ENCODE data around the gene RHO.

- no peak for TF ChIP-seq CTCF (conservative IDR thresholded peaks at IDR 0.05 in 1 of 2, IDR thresholded peaks at IDR 0.05 in 1 of 2; ENCODE audit: low read depth in 1 of 2, low read length in 2 of 2)
- no peak for TF ChIP-seq EZH2 (IDR thresholded peaks at IDR 0.05; ENCODE audit: low read length, missing control alignments)
These were observed 34.4 kb downstream of the RHO start for GRCh38 chr3:129562803-129563202.
